Muscle of back (tissue), 11 donors: ENCODE measurements around the gene DTX3. TPM values are rescaled to one million over a fixed set of nuclear protein-coding genes. Genes with fewer than 3 reads are reported as not detected.
"Not testable (repeated sequence)": the region's sequence is repeated elsewhere in the genome, so short reads cannot be mapped to it uniquely, and the experiment has no call there.

Experiments used
- DNase-seq, 3 donors: peaks; one replicate each; pipeline versions ENCODE4 v3.0.0 to v3.0.0-alpha.2; 2013
- polyA plus RNA-seq, 10 donors: library from polyadenylated mRNA; unstranded; fragments of 120-200 nt; gene quantifications; one replicate each; pipeline ENCODE4 v1.2.1, GENCODE V29; 2013; ENCODE audit not compliant: insufficient read length in 10 of 10

Gene DTX3
- polyA plus RNA-seq, 10 donors = 21.8 to 42.7 (median 26.5) TPM

DNA sequence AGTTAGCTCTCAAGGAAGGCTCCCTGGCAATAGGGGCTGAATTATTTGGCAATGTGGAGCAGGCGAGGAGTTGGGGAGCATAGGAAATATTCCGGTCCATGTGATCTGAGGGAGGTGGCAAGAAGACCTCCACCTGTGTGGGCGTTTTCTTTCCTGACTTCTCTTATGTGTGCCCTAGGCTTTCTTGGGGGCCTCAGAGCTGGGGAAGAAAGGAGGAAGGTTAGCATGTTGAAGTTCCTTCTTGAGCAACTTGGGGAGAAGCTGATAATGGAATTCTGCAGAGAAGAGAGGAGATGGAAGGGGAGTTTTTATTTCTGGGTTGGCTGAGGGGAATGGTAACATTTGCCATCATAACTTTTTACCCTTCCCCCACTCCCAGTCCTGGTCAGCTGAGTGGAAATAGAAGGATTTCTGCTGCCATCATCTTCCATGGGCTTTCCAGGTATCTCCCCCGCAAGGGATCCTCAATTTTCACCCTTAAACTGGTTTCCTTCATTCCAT, 1.2 kb downstream of the DTX3 start:
- no peak for DNase-seq

DNA sequence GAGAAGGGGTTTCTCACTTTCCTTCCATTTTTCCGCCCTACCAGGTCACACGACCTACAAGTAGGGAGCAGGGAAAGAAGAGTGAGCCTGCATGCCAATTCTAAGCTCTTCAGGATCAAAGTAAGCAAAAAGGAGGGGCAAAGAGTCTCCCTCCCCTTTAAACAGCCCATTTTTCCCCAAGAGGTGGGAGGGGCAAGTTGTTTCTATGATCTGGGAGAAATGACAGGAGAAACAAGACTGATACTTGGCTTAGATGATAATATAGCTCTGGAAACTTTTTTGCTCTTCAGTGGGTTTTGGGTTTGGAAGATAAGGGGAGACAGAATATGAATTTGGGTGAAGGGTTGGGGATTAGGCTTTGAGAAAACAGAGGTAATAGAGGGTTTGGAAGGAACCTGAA, 1.8 kb downstream of the DTX3 start:
- DNase-seq = no peak

DNA sequence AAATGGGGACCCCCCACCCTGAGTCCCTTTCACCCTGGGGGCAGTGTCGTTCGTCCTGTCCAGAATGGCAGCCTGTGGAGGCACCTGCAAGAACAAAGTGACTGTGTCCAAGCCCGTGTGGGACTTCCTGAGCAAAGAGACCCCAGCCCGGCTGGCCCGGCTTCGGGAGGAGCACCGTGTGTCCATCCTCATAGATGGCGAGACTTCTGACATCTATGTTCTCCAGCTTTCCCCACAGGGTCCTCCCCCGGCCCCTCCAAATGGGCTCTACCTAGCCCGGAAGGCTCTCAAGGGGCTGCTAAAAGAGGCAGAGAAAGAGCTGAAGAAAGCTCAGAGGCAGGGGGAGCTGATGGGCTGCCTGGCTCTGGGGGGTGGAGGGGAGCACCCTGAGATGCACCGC, 2.2 kb downstream of the DTX3 start:
- DNase-seq = no peak

DNA sequence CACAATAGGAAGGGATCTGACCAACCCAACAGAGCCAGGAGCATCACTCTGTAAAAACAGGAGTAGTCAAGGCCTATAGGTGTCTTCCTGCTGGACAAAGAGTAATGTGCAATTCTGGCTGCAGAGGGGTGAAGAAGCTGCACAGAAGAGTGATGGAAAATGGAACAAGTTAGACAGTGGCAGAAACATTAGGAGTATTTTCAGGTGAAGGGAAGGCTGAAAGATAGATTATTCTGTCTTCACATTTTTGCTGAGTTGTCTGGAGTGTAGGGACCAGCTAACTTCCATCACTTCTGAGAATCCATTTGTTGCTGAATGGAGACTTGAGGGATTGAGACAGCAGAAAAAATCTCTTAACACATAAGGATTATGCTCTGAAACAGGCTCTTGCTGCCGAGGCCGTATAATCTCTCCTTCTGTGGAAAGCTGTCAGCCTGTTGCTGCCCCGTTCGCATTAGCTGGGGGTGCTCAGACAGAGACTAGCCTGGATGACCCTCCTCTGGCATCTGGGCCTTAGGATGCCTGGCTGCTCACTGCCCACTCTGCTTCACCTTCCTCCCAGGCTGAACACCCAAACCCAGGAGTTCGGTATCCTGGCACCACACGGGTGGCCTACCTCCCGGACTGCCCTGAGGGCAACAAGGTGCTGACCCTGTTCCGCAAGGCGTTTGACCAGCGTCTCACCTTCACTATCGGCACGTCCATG, 3.5 kb downstream of the DTX3 start:
- no peak for DNase-seq

DNA sequence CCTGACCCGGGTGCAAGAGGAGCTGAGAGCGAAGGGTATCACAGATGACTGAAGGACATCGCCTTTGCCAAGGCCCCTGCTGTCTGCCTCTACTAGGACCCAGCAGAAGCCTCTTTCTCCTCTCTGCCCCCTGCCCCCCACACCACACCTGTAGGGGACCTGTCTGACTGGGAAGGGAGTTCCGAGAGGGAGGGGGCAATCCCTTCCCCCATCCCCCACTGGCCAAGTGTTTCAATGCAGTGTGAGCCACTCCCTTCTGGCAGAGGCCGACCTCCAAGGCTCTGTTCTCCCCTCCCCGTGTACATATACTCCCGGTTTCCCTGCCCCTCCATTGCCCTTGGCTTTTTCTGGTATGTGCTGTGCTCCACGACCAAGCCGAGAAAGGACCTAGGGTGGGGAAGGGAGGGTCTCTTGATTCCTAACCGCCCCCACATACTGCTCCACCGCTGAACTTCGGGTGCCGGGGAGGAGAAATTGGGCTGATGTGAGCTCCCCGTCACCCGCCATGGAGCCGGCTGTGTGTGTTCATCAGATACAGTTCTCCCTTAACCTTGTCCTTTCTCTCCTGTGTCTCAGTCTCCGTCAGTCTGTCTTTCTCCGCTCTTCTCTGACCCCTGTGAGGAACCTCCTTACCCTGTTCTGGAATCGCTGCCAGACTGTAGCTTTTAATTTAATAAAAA, 4.6 kb downstream of the DTX3 start:
- DNase-seq = peak in 1 of 3 donors; percentile 77

DNA sequence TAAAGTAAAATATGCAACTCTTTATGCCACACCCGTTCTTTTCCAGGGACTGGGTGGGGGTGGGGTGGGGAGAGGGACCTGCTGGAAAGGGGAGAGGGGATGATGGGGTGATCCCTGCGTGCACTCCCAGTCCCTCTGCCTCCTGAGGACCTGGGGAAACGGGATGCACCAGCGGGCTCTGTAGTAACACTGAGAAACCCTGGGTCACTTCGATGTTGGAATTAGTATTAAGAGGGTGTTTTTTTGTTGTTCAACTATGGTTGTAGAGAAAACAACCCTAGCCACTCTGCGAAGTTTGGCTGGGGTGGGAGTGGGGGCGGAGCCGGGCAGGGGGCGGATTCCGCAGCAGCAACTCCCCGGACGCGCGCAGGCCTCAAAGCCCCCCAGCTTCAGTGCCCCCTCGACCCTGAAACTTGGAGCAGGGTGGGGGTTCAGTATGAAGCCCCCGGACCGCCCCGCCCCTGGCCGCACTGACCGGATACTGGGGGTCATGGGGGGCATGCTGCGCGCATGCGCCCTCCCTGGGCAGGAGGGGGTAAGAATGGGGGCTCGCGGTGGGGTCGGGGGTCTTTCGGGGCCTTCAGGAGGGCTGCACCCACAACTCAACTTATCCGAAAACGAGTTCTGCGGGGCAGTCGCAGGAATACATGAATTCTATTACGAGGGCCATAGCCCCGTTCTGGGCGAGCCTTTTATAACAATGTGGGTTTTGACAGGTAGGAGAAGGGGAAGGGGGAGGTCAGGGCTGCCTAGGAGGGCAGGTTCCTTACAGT, 5.3 kb downstream of the DTX3 start:
- peak in 1 of 3 donors; percentile 82 for DNase-seq

DNA sequence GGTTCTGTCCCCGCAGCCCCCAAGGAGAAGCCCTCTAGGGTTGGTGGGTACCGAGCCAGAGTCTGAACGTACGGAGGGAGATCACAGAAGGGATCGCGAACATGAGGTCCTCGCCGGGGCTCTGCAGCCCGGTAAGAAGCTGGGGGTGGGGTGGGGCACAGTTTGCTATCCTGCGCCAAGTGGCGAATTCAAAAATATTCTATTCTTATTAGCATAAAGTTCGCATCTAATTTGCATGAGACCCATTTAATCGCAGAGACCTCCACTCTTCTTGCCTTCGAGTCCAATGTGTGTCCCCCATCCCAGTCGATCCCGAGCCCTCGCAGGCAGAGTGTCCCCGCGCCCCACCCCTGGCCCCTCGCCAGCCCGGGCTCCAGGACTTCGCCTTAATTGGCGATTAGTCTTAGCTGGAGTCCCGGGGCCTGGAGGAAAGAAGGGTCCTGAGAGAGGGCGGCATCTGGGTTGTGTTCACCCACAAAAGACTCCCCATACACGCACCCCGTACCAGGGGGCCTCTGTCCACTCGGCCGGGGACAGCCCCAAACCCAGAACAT, 6.0 kb downstream of the DTX3 start:
- DNase-seq = no peak

DNA sequence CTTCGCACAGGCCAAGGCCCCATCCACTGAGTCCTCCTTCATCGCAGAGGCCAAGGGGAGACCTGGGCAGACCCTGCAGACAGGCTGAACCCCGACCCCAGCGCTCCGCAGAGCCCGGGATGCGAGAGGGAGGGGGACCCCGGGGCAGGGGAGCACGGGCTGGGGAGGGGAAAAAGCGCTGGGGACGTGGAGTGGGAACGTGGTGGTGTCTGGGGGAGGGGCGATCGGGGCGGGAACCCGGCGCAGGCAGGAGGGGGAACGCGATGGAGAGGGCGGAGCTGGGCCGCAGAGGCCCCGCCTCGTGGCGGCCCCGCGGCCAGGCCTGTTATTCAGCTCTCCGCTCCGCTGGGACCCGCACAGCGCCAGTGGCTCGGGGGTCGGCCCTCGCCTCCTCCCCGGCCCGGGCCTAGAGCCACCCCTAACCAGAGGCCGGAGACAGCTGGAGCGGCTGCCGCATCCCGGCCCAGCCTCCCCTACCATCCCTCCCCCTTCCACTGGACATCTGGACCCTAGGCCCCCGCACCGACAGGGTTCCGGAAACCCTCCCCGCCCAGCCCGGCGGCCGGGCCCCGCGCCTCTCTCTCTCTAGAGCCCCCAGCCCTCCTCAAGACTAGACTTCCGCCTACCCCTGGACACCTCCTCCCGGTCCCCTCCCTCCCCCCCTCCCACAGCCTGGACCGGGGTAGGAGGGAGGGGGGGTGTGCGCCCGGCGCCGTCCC, 6.6 kb downstream of the DTX3 start, which contains the start of gene ARHGEF25:
TSS of gene ARHGEF25 (plus strand) at position 328 of the 719 bp plus-strand sequence. CDS start 460 bp downstream, outside the sequence.
- DNase-seq = peak; percentile 83 to 97 (median 95)

DNA sequence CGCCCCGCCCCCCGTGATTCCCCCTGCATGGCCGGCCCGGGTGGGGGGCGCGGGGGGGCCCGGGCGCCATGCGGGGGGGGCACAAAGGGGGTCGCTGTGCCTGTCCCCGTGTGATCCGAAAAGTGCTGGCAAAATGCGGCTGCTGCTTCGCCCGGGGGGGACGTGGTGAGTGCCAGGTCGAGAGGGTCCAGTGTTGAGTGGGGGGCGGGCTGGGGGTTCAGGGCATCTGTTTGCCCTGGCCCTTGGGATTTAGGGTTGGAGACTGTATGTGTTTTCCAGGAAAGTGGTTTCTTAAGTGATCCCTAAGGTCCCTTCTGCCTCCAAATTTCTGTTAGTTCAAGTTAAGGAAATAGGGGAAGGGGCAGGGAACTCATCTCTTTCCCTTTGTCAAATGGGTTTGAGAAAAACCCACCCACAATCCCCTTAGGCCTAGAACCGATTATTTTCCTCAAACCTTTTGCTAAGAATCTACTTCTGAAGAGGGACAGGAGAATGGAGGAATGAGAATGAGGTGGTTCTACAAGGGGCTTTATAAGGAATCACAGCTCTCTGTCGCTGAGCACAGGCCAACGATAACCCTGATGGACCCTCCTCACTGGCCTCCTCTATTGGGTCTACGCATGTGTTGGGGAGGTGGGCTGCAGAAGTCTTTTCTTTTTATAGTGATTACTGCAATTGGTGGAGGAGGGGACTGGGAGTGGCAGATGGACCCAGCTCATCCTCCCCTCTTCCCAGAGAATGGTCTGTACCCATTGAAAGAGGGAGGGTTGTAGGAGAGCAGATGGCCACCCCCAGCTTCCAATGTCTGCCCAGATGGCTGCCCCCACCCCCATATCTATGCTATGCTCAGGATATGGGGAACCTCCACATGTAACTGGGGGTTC, 7.4 kb downstream of the DTX3 start:
- peak in 1 of 3 donors; percentile 55 for DNase-seq

DNA sequence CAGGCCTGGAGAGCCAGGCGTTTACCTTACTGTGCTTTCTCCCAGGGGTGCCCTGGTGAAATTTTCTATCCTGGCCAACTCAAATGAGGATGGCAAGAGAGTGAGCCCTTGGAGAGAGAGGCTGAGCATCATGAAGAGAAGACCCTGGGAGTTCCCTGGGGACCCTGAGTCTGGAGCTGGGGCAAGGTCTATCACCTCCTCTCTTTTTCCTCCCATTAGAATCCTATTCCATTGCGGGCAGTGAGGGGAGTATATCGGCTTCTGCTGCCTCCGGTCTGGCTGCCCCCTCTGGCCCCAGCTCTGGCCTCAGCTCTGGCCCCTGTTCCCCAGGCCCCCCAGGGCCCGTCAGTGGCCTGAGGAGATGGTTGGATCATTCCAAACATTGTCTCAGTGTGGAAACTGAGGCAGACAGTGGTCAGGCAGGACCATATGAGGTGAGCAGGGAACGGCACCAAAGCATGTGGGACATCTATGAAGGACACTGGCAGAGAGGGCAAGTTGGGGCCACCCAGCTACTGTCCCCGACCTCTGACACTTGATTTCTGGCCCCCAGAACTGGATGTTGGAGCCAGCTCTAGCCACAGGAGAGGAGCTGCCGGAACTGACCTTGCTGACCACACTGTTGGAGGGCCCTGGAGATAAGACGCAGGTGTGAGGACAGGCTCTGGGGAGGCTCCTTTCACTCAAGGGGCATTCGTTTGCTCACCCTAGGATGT, 8.2 kb downstream of the DTX3 start:
- no peak for DNase-seq

DNA sequence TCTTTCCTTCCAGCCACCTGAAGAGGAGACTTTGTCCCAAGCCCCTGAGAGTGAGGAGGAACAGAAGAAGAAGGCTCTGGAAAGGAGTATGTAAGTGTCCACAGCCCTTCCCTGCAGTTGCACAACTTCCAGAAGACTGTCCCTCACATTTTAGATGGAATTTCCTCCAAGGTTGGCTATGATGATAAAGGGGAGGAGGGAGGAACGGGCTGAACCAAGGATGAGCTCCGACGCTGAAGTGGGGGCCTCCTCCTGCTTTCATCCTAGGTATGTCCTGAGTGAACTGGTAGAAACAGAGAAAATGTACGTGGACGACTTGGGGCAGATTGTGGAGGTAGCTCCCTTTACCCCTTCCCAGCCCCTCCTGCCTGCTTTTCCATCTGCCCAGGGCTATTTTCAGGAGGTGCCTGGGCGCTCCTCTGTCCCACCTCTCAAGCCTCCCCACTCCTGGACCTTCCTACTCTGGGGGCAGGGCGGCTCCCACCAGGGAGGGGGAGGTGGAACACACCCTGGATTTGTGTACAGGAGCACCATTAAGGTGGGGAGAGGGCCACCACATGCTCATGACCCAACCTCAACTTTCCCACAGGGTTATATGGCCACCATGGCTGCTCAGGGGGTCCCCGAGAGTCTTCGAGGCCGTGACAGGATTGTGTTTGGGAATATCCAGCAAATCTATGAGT, 8.9 kb downstream of the DTX3 start:
- DNase-seq = no peak

DNA sequence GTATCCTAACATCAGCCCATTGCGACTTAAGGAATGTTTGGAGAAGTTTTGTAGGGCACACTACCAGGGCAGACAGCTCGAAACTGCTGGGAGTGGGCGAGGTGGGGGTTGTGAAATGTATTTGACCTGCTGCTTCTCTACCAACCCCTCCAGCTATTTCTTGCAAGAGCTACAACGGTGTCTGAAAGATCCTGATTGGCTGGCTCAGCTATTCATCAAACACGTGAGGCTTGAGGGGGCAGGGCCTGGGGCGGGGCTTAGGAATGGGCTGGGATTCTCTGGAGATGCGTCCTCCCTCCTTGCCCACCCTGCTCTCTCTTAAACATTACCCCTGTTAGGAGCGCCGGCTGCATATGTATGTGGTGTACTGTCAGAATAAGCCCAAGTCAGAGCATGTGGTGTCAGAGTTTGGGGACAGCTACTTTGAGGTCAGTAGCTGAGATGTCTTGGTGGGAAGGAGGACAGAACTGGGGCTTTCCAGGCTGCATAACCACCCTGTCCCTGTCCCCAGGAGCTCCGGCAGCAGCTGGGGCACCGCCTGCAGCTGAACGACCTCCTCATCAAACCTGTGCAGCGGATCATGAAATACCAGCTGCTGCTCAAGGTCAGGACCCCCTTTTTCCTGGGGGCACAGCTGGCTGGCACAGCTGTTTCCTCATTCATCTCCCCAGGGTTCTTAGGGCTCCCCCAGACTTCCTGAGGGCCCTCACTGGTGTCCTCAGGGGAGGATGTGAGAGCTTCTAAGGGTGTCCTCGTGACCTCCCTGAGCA, 9.7 kb downstream of the DTX3 start:
- DNase-seq = peak in 1 of 3 donors; percentile 42

DNA sequence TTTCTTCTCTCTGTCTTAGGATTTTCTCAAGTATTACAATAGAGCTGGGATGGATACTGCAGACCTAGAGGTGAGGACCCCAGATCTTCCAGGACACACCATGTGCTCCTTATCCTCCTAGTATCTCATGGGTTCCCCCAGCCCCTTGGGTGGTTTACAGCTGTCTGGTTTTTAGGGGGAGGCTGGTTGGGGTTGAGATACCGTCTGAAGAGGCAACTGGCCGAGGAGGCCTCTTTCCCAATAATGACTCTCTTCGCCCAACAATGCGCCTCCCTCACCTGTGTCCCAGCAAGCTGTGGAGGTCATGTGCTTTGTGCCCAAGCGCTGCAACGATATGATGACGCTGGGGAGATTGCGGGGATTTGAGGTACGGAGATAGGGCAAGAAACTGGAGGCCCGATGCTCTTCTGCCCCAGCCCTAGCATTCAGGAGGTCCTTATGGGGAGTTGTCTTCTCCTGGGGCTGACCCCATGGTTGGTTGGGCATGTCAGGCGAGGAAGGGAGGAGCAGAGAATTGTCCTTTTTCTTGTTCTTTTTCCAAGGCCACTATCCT, 10.4 kb downstream of the DTX3 start:
- no peak for DNase-seq

DNA sequence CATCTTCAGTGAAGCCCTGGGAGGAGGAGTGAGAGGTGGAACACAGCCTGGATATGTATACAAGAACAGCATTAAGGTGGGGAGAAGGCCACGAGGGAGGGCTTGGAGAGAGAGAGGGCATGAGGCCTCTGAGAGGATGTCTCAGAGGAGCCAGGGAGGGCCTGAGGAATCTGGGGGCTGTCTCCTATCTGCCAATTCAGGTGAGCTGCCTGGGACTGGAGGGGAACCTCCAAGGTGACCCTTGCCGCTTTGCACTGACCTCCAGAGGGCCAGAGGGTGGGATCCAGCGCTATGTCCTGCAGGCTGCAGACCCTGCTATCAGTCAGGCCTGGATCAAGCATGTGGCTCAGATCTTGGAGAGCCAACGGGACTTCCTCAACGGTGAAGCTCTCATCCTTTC, 11.0 kb downstream of the DTX3 start:
- DNase-seq = no peak

DNA sequence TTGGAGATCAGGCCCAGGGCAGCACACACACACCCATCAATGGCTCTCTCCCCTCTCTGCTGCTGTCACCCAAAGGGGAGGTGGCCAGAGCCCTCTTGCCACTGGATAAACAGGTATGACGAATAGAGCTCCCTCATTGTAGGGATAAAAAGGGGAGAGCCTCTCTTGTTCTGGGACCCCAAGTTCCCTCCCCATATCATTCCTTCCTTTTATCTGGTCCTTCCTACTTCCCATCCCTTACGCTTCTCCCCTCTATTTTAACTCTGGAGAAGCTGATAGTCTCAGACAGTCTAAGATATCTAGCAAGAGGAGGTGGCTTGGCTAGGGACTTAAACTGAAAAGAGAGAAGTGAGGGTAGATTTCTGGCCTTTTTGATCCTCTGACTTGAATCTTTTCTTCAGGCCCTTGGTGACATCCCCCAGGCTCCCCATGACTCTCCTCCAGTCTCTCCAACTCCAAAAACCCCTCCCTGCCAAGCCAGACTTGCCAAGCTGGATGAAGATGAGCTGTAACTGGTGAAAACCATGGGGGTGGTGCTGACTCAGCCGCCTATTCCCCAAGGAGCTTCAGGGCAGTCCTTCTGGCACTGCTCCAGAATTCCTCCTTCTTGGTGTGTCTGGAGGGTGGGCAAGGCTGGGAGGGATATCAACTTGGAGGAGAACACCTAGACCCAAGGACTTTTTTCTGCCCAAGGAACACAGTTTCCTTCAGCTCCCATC, 11.9 kb downstream of the DTX3 start:
- no peak for DNase-seq

DNA sequence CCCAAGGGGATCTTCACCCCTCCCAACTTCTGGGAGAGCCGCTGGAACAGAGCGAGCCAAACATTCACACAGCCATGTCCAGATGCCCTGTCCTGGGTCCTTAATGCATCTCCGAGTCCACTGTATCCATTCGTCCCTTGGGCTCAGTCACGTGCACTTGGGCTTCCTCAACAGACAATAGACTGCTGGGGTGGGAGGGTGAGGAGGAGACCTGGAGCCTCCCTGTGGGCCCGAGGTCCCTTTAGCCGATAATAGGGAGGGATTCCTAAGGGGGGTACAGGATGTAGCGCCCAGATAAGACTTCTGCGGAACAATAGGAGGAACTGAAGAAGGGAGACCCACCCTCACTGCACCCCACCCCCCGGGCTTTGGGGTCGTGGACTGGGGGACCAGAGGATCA, 13.3 kb downstream of the DTX3 start:
- no peak for DNase-seq

DNA sequence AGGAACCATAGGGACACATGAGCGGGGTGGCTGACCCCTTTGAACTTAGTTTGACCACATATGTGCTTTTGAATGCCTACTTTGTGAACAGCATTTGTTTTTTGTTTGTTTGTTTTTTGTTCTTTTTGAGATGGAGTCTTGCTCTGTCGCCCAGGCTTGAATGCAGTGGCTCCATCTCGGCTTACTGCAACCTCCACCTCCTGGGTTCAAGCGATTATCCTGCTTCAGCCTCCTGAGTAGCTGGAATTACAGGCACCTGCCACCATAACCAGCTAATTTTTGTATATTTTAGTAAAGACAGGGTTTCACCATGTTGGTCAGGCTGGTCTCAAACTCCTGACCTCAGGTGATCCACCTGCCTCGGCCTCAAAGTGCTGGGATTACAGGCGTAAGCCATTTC, 13.8 kb downstream of the DTX3 start:
- not testable (repeated sequence) for DNase-seq
